K562 (cell line): Measurements from ENCODE around the gene ANKS1B.

Experiments used
- AFF4 ChIP-seq: sonication (generic); formaldehyde crosslinking; IDR thresholded peaks from 2 replicates; pipeline ENCODE4 v1.8.0; 2023; ENCODE audit warnings: mild to moderate bottlenecking, missing genetic modification reagents
- ARID3A ChIP-seq: IDR thresholded peaks from 2 replicates; pipeline ENCODE4 v1.6.1; 2012; ENCODE audit warnings: low read depth, low read length, improper control_type of control experiment, borderline replicate concordance
- ETV6 ChIP-seq, 3 experiments: fragments of 150-350 bp in 1 of 3; sonication (generic) in 1 of 3; formaldehyde crosslinking in 1 of 3; IDR thresholded peaks; 2 replicates each; pipeline versions ENCODE4 v1.6.1 to v1.8.0; 2014 to 2022; ENCODE audit warnings: borderline replicate concordance in 2 of 3, low read depth in 2 of 3, antibody characterized with exemption in 1 of 3, low read length in 1 of 3, mild to moderate bottlenecking in 1 of 3, missing genetic modification reagents in 1 of 3
- FOXJ3 ChIP-seq: sonication (generic); formaldehyde crosslinking; IDR thresholded peaks from 2 replicates; pipeline ENCODE4 v1.4.0; 2020; ENCODE audit warnings: mild to moderate bottlenecking, missing genetic modification reagents
- IRF2 ChIP-seq: sonication (generic); formaldehyde crosslinking; IDR thresholded peaks from 2 replicates; pipeline ENCODE4 v1.8.1; 2022; ENCODE audit warnings: mild to moderate bottlenecking, missing genetic modification reagents
- KDM5B ChIP-seq: fragments of 200-600 bp; sonication (generic); IDR thresholded peaks from 2 replicates; pipeline ENCODE4 v1.6.1; 2012; ENCODE audit warnings: low read depth, mild to moderate bottlenecking, moderate library complexity, low read length, control low read depth, inconsistent platforms; ENCODE audit not compliant: insufficient replicate concordance
- KLF16 ChIP-seq: IDR thresholded peaks from 2 replicates; pipeline ENCODE4 v1.6.1; 2016; ENCODE audit warnings: antibody characterized with exemption
- POLR2A ChIP-seq: fragments of 450-650 bp; conservative IDR thresholded peaks from 2 replicates; pipeline ENCODE4 v1.6.1; 2016
- POLR2AphosphoS5 ChIP-seq: IDR thresholded peaks from 2 replicates; pipeline ENCODE4 v1.6.1; 2011; ENCODE audit warnings: mild to moderate bottlenecking, low read depth, low read length, moderate library complexity; ENCODE audit not compliant: control insufficient read depth, insufficient read depth
- RBM15 ChIP-seq: fragments of 200-400 bp; formaldehyde crosslinking; IDR thresholded peaks from 2 replicates; pipeline ENCODE4 v1.6.1; 2018; ENCODE audit warnings: mild to moderate bottlenecking, low read length, moderate library complexity; ENCODE audit not compliant: insufficient read depth
- RBM39 ChIP-seq: fragments of 200-400 bp; formaldehyde crosslinking; optimal IDR thresholded peaks from 2 replicates; pipeline ENCODE3; 2018; ENCODE audit warnings: low read depth, low read length
- ZNF311 ChIP-seq: fragments of 250-450 bp; sonication (Bioruptor Pico); IDR thresholded peaks from 2 replicates; pipeline ENCODE4 v1.4.0; 2020; ENCODE audit warnings: mild to moderate bottlenecking, moderate library complexity

GRCh38 chr12:98771811-98772752 lies 1212.7 kb downstream of the ANKS1B start:
- no peak for TF ChIP-seq IRF2 (CRISPR knock-in tag)
- TF ChIP-seq RBM15, result no peak
- no peak for TF ChIP-seq POLR2AphosphoS5
- no peak for TF ChIP-seq KLF16
- no peak for TF ChIP-seq RBM39
- no peak for TF ChIP-seq FOXJ3 (CRISPR knock-in tag)
- no peak for TF ChIP-seq AFF4 (CRISPR knock-in tag)
- TF ChIP-seq ARID3A, result no peak
- no peak for TF ChIP-seq ZNF311 (CRISPR knock-in tag)
- TF ChIP-seq POLR2A, result no peak
- TF ChIP-seq ETV6 (IDR thresholded peaks at IDR 0.05; ENCODE audit: borderline replicate concordance in 1 of 2, low read depth in 2 of 2, low read length in 1 of 2), result no peak
- TF ChIP-seq ETV6 (CRISPR knock-in tag; IDR thresholded peaks at IDR 0.05; ENCODE audit: borderline replicate concordance), result no peak
- no peak for TF ChIP-seq KDM5B
